BLaER1 treated with 17β-estradiol and CSF1 and Interleukin-3, amounts not matched to agents 10 nM and 100 nM (cell line): ENCODE data around the gene TOMM7.

ENCODE experiments used
- H3K27ac ChIP-seq, 11 experiments: shearing (Covaris generic); formaldehyde crosslinking; 2 replicates each; pipeline ENCODE4 v1.8.1; 2022
- H3K27me3 ChIP-seq, 11 experiments: shearing (Covaris generic); formaldehyde crosslinking; 2 replicates each; pipeline ENCODE4 v1.8.1; 2022
- H3K36me3 ChIP-seq, 11 experiments: shearing (Covaris generic); formaldehyde crosslinking; 2 replicates each; pipeline ENCODE4 v1.8.1; 2022
- H3K4me1 ChIP-seq, 10 experiments: shearing (Covaris generic); formaldehyde crosslinking; 2 replicates each; pipeline ENCODE4 v1.8.1; 2022
- H3K4me2 ChIP-seq, 11 experiments: shearing (Covaris generic); formaldehyde crosslinking; 2 replicates each; pipeline ENCODE4 v1.8.1; 2022
- H3K4me3 ChIP-seq, 10 experiments: shearing (Covaris generic); formaldehyde crosslinking; 2 replicates each; pipeline ENCODE4 v1.8.1; 2022
- H3K9ac ChIP-seq, 11 experiments: shearing (Covaris generic); formaldehyde crosslinking; 2 replicates each; pipeline ENCODE4 v1.8.1; 2022
- H3K9me3 ChIP-seq, 11 experiments: shearing (Covaris generic); formaldehyde crosslinking; replicated peaks in 1 of 11; 2 replicates each; pipeline ENCODE4 v1.8.1; 2022
- H4K20me1 ChIP-seq, 11 experiments: shearing (Covaris generic); formaldehyde crosslinking; 2 replicates each; pipeline ENCODE4 v1.8.1; 2022
- Cebpa-rat ChIP-seq, 11 experiments: shearing (Covaris generic); IDR thresholded peaks; 2 replicates each; pipeline ENCODE4 v1.8.1; 2022

Gene TOMM7

GRCh38 chr7:22864301-22864700 is 41.7 kb upstream of the TOMM7 start:
- Histone ChIP-seq H3K27me3 (no peaks in the 10 kb centered on the region), H3K4me2 (peak overlapping the region in 9 of 11 experiments; percentile 25 to 57 (median 43); a peak in 13 of 22 replicates), H3K27ac (peak overlapping the region in 6 of 11 experiments; percentile 24 to 68 (median 56); a peak in 9 of 22 replicates), H3K9me3 (peaks cover 8 to 17% (median 13%) of the 10 kb centered on the region in 11 experiments; a peak in 16 of 22 replicates), H4K20me1 (peaks cover 0 to 9% (median 0%) of the 10 kb centered on the region in 11 experiments; a peak in 4 of 22 replicates), H3K36me3 (peaks cover 15 to 56% (median 47%) of the 10 kb centered on the region in 11 experiments), H3K4me3 (no peak overlapping the region), H3K4me1 (peaks cover 29 to 59% (median 48%) of the 10 kb centered on the region in 10 experiments), H3K9ac (peak overlapping the region in 1 of 11 experiments; percentile 25; a peak in 1 of 22 replicates)
- no peak for TF ChIP-seq Cebpa-rat (IDR thresholded peaks at IDR 0.05)

- Histone ChIP-seq H3K36me3 (peaks cover 25 to 56% (median 51%) of the 10 kb centered on the region in 11 experiments), H3K4me3 (no peak overlapping the region), H3K4me1 (peaks cover 32 to 66% (median 51%) of the 10 kb centered on the region in 10 experiments), H3K27ac (peak overlapping the region in 3 of 11 experiments; percentile 49 to 66 (median 62); a peak in 4 of 22 replicates), H3K9me3 (peaks cover 7 to 15% (median 13%) of the 10 kb centered on the region in 11 experiments; a peak in 13 of 22 replicates), H3K9ac (no peak overlapping the region), H3K4me2 (peak overlapping the region in 6 of 11 experiments; percentile 22 to 57 (median 48); a peak in 9 of 22 replicates), H3K27me3 (no peaks in the 10 kb centered on the region), H4K20me1 (peaks cover 0 to 13% (median 0%) of the 10 kb centered on the region in 11 experiments; a peak in 4 of 22 replicates)
- TF ChIP-seq Cebpa-rat (IDR thresholded peaks at IDR 0.05): no peak
Observed at GRCh38 chr7:22863156-22863899, 40.7 kb upstream of the TOMM7 start.

GRCh38 chr7:22861576-22861975 is 38.9 kb upstream of the TOMM7 start:
- Histone ChIP-seq H3K4me3 (no peak overlapping the region), H4K20me1 (peaks cover 0 to 13% (median 0%) of the 10 kb centered on the region in 11 experiments; a peak in 4 of 22 replicates), H3K9me3 (peaks cover 7 to 15% (median 13%) of the 10 kb centered on the region in 11 experiments; a peak in 13 of 22 replicates), H3K27ac (no peak overlapping the region), H3K27me3 (no peaks in the 10 kb centered on the region), H3K9ac (no peak overlapping the region), H3K4me2 (no peak overlapping the region), H3K4me1 (peaks cover 21 to 62% (median 41%) of the 10 kb centered on the region in 10 experiments), H3K36me3 (peaks cover 40 to 71% (median 69%) of the 10 kb centered on the region in 11 experiments)
- TF ChIP-seq Cebpa-rat (IDR thresholded peaks at IDR 0.05): no peak

GRCh38 chr7:22860784-22861482 is 38.3 kb upstream of the TOMM7 start:
- no peaks in the 10 kb centered on the region for H3K27me3 ChIP-seq
- peaks cover 7 to 15% (median 13%) of the 10 kb centered on the region in 11 experiments; a peak in 13 of 22 replicates for H3K9me3 ChIP-seq
- no peak overlapping the region for H3K9ac ChIP-seq
- peaks cover 46 to 76% (median 74%) of the 10 kb centered on the region in 11 experiments for H3K36me3 ChIP-seq
- H3K4me3 ChIP-seq: no peak overlapping the region
- peaks cover 27 to 62% (median 43%) of the 10 kb centered on the region in 10 experiments for H3K4me1 ChIP-seq
- no peak for TF ChIP-seq Cebpa-rat (IDR thresholded peaks at IDR 0.05)
- no peak overlapping the region for H3K4me2 ChIP-seq
- peak overlapping the region in 2 of 11 experiments; percentile 19 to 29; a peak in 2 of 22 replicates for H3K27ac ChIP-seq
- H4K20me1 ChIP-seq: peaks cover 0 to 13% (median 0%) of the 10 kb centered on the region in 11 experiments; a peak in 4 of 22 replicates

- TF ChIP-seq Cebpa-rat (IDR thresholded peaks at IDR 0.05): no peak
- H3K36me3 ChIP-seq: peaks cover 46 to 82% (median 77%) of the 10 kb centered on the region in 11 experiments
- peak overlapping the region in 3 of 11 experiments; percentile 6 to 29 (median 19); a peak in 4 of 22 replicates for H3K27ac ChIP-seq
Observed at GRCh38 chr7:22860337-22860736, 37.7 kb upstream of the TOMM7 start.

GRCh38 chr7:22859641-22860290 is 37.1 kb upstream of the TOMM7 start:
- H3K27ac ChIP-seq: peak overlapping the region in 7 of 11 experiments; percentile 6 to 53 (median 38); a peak in 8 of 22 replicates
- peaks cover 7 to 15% (median 13%) of the 10 kb centered on the region in 11 experiments; a peak in 13 of 22 replicates for H3K9me3 ChIP-seq
- peak overlapping the region in 4 of 11 experiments; percentile 23 to 97 (median 36); a peak in 4 of 22 replicates for H3K4me2 ChIP-seq
- H3K27me3 ChIP-seq: no peaks in the 10 kb centered on the region
- no peak overlapping the region for H3K4me3 ChIP-seq
- peaks cover 27 to 60% (median 48%) of the 10 kb centered on the region in 10 experiments for H3K4me1 ChIP-seq
- peaks cover 46 to 81% (median 77%) of the 10 kb centered on the region in 11 experiments for H3K36me3 ChIP-seq
- H4K20me1 ChIP-seq: peaks cover 0 to 13% (median 0%) of the 10 kb centered on the region in 11 experiments; a peak in 4 of 22 replicates
- no peak for TF ChIP-seq Cebpa-rat (IDR thresholded peaks at IDR 0.05)
- H3K9ac ChIP-seq: no peak overlapping the region

More at GRCh38 chr7:22860337-22860736, 37.7 kb upstream of the TOMM7 start:
- no peak overlapping the region for H3K9ac ChIP-seq
- H3K27me3 ChIP-seq: no peaks in the 10 kb centered on the region
- H3K9me3 ChIP-seq: peaks cover 7 to 15% (median 13%) of the 10 kb centered on the region in 11 experiments; a peak in 13 of 22 replicates
- H3K4me3 ChIP-seq: no peak overlapping the region
- H3K4me2 ChIP-seq: no peak overlapping the region
- peaks cover 0 to 13% (median 0%) of the 10 kb centered on the region in 11 experiments; a peak in 4 of 22 replicates for H4K20me1 ChIP-seq
- peaks cover 30 to 63% (median 49%) of the 10 kb centered on the region in 10 experiments for H3K4me1 ChIP-seq

GRCh38 chr7:22858640-22859561 is 36.3 kb upstream of the TOMM7 start:
- peaks cover 18 to 52% (median 42%) of the 10 kb centered on the region in 10 experiments for H3K4me1 ChIP-seq
- H3K27me3 ChIP-seq: no peaks in the 10 kb centered on the region
- peak overlapping the region in 8 of 11 experiments; percentile 7 to 53 (median 38); a peak in 14 of 22 replicates for H3K27ac ChIP-seq
- H3K9ac ChIP-seq: no peak overlapping the region; a peak in 2 of 22 replicates
- H3K4me2 ChIP-seq: peak overlapping the region in 10 of 11 experiments; percentile 7 to 97 (median 18); a peak in 15 of 22 replicates
- H3K4me3 ChIP-seq: no peak overlapping the region
- no peak for TF ChIP-seq Cebpa-rat (IDR thresholded peaks at IDR 0.05)
- peaks cover 46 to 81% (median 75%) of the 10 kb centered on the region in 11 experiments for H3K36me3 ChIP-seq
- peaks cover 5 to 12% (median 9%) of the 10 kb centered on the region in 11 experiments; a peak in 13 of 22 replicates for H3K9me3 ChIP-seq
- H4K20me1 ChIP-seq: peaks cover 0 to 13% (median 0%) of the 10 kb centered on the region in 11 experiments; a peak in 4 of 22 replicates
